ENCODE data around the gene RANGAP1.
"Not testable (repeated sequence)": the region's sequence is repeated elsewhere in the genome, so short reads cannot be mapped to it uniquely, and the experiment has no call there.

RANGAP1 gene

DNA sequence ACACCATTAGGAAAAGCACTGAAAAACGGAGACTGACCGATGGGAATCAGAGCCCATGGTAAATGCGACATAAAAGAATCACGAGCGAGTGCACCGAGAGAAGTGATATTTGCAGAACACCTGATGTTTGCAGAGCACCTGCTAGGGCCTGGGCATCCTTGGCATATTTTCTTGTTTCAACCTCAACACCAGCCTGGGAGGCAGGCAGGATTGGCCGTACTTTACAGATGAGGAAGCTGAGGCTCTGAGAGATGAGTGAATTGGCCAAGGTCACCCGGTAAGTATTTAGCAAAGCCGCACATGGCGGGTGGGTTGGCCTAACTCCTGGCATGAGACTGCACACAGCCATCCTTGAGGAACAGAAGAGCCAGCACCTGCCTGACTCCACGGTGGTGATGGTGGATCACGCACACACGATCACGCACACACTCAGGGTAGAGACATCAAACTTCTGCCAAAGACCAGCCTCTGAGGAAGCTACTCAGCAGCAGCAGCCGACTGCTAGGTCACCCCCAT, 23.7 kb downstream of the RANGAP1 start:
- H3K36me3 ChIP-seq (replicated peaks; ENCODE audit: low read depth, low read length): peaks cover 81% of the 10 kb centered on the region

DNA sequence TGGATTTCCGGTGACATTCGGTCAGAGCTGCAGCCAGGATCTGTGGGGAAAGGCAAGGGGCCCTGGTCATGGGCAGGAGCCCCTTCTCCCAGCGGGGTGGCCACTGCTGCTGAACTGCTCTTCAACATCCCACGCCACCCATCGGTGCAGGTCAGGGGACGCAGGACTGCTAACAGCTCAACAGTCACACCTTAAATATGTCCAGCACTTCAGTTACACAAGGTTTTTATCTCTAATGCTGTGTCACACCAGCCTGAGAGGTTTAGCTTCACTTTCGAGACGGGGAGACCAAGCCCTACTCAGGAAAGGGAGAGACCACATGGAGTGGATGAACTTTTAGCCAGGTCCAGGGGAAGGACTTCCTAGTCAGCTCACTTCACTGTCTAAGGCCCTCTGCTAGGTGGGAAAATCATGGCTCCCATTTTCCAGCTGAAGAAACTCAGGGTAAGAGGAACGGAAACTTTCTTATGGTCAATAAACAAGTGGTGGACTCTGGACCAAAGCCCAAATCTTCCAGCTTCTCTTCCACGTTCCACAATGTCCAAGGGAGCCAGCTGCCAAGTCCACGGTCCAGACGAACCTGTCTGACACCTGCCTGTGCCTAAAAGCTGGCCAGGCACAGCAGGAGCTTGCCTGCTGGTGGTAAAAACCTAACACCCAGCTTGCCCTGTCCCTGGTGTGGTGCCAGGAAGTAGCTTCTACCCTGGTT, 24.3 kb downstream of the RANGAP1 start:
- Histone ChIP-seq H3K36me3 (replicated peaks; ENCODE audit: low read depth, low read length) (peaks cover 84% of the 10 kb centered on the region), H3K27me3 (ENCODE audit: low read depth, low read length) (no peaks in the 10 kb centered on the region), H3K4me3 (ENCODE audit: low read length) (no peak overlapping the region), H3K79me2 (ENCODE audit: low read length) (0 out of 2 replicates have a peak, but pooled peaks cover 5% of the 10 kb centered on the region), H3K4me1 (ENCODE audit: low read length) (no peaks in the 10 kb centered on the region), H3K4me2 (ENCODE audit: low read length) (no peak overlapping the region), H3K9ac (ENCODE audit: low read length) (no peak overlapping the region), H3K9me3 (ENCODE audit: insufficient read depth, low read length) (no peaks in the 10 kb centered on the region), H3K27ac (ENCODE audit: low read length) (no peak overlapping the region), H2AFZ (ENCODE audit: low read depth, low read length) (no peak overlapping the region), H4K20me1 (ENCODE audit: insufficient read depth, low read length) (no peaks in the 10 kb centered on the region)
- TF ChIP-seq, protein P1, sequence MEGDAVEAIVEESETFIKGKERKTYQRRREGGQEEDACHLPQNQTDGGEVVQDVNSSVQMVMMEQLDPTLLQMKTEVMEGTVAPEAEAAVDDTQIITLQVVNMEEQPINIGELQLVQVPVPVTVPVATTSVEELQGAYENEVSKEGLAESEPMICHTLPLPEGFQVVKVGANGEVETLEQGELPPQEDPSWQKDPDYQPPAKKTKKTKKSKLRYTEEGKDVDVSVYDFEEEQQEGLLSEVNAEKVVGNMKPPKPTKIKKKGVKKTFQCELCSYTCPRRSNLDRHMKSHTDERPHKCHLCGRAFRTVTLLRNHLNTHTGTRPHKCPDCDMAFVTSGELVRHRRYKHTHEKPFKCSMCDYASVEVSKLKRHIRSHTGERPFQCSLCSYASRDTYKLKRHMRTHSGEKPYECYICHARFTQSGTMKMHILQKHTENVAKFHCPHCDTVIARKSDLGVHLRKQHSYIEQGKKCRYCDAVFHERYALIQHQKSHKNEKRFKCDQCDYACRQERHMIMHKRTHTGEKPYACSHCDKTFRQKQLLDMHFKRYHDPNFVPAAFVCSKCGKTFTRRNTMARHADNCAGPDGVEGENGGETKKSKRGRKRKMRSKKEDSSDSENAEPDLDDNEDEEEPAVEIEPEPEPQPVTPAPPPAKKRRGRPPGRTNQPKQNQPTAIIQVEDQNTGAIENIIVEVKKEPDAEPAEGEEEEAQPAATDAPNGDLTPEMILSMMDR (IDR thresholded peaks at IDR 0.05; ENCODE audit: low read depth, low read length): no peak
- no peak for TF ChIP-seq EZH2phosphoT487 (IDR thresholded peaks at IDR 0.05; ENCODE audit: low read depth)

More for the DNA sequence above, 23.7 kb downstream of the RANGAP1 start:
- Histone ChIP-seq H3K4me3 (ENCODE audit: low read length) (no peak overlapping the region), H2AFZ (ENCODE audit: low read depth, low read length) (no peak overlapping the region), H3K9ac (ENCODE audit: low read length) (no peak overlapping the region), H3K4me2 (ENCODE audit: low read length) (no peak overlapping the region), H3K27ac (ENCODE audit: low read length) (no peak overlapping the region), H3K79me2 (ENCODE audit: low read length) (0 out of 2 replicates have a peak, but pooled peaks cover 5% of the 10 kb centered on the region), H3K27me3 (ENCODE audit: low read depth, low read length) (no peaks in the 10 kb centered on the region), H4K20me1 (ENCODE audit: insufficient read depth, low read length) (no peaks in the 10 kb centered on the region), H3K9me3 (ENCODE audit: insufficient read depth, low read length) (no peaks in the 10 kb centered on the region), H3K4me1 (ENCODE audit: low read length) (no peaks in the 10 kb centered on the region)
- no peak for TF ChIP-seq EZH2phosphoT487 (IDR thresholded peaks at IDR 0.05; ENCODE audit: low read depth)
- TF ChIP-seq, protein P1 (IDR thresholded peaks at IDR 0.05; ENCODE audit: low read depth, low read length): no peak

DNA sequence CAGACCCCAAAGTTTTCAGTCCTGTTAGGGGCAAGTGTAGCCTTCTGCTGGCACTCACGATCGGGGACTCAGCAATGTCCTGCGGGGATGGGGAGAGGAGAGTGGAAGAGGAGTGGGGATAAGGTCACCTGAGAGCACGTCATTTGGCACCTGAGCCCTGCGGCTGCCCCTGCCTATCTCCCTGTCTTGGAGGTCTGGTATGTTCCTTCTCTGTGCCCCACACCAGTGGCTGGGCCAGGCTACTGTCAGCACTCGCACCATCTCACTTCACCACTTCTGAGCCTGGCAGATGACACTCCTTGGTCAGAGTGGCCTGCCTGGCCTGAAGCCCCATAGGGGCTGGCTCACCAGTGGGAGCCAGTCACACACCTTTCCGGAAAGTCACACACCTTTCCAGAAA, 25.1 kb downstream of the RANGAP1 start:
- peaks cover 88% of the 10 kb centered on the region for H3K36me3 ChIP-seq (replicated peaks; ENCODE audit: low read depth, low read length)
- H3K9ac ChIP-seq (ENCODE audit: low read length): no peak overlapping the region
- H3K79me2 ChIP-seq (ENCODE audit: low read length): 0 out of 2 replicates have a peak, but pooled peaks cover 5% of the 10 kb centered on the region
- no peaks in the 10 kb centered on the region for H3K4me1 ChIP-seq (ENCODE audit: low read length)
- H3K27ac ChIP-seq (ENCODE audit: low read length): no peak overlapping the region
- no peak overlapping the region for H2AFZ ChIP-seq (ENCODE audit: low read depth, low read length)
- H3K4me3 ChIP-seq (ENCODE audit: low read length): no peak overlapping the region
- H3K4me2 ChIP-seq (ENCODE audit: low read length): no peak overlapping the region
- no peaks in the 10 kb centered on the region for H3K9me3 ChIP-seq (ENCODE audit: insufficient read depth, low read length)
- H4K20me1 ChIP-seq (ENCODE audit: insufficient read depth, low read length): no peaks in the 10 kb centered on the region
- no peak for TF ChIP-seq EZH2phosphoT487 (IDR thresholded peaks at IDR 0.05; ENCODE audit: low read depth)
- TF ChIP-seq, protein P1 (IDR thresholded peaks at IDR 0.05; ENCODE audit: low read depth, low read length): no peak
- H3K27me3 ChIP-seq (ENCODE audit: low read depth, low read length): no peaks in the 10 kb centered on the region

DNA sequence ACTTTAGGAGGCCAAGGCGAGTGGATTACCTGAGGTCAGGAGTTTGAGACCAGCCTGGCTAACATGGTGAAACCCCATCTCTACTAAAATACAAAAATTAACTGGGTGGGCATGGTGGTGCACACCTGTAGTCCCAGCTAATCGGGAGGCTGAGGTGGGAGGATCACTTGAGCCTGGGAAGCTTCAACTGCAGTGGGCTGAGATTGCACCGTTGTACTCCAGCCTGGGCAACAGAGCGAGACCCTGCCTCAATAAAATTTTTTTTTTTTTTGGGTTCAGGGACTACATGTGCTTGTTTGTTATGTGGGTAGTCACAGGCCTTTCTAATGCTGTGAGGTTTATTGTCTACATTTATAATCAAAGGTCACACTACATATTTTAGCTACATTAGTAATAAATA, 26.2 kb downstream of the RANGAP1 start:
- peaks cover 86% of the 10 kb centered on the region for H3K36me3 ChIP-seq (replicated peaks; ENCODE audit: low read depth, low read length)
- not testable (repeated sequence) for H3K27ac ChIP-seq (ENCODE audit: low read length); H3K9ac ChIP-seq (ENCODE audit: low read length); H3K4me1 ChIP-seq (ENCODE audit: low read length); H3K4me2 ChIP-seq (ENCODE audit: low read length); H3K79me2 ChIP-seq (ENCODE audit: low read length); H3K4me3 ChIP-seq (ENCODE audit: low read length); H3K27me3 ChIP-seq (ENCODE audit: low read depth, low read length); H3K9me3 ChIP-seq (ENCODE audit: insufficient read depth, low read length); H4K20me1 ChIP-seq (ENCODE audit: insufficient read depth, low read length); H2AFZ ChIP-seq (ENCODE audit: low read depth, low read length)

Measured in OCI-LY3 (cell line).